ENCODE measurements around the gene C1orf105.

C1orf105 gene

GRCh38 chr1:172456344-172456769 is 35.9 kb downstream of the C1orf105 start:
- no peak for TF ChIP-seq CTCF (IDR thresholded peaks at IDR 0.05; ENCODE audit: extremely low read depth, missing control alignments)
- no peak for DNase-seq (ENCODE audit: low spot score)

GRCh38 chr1:172457479-172458130 is 37.1 kb downstream of the C1orf105 start:
- TF ChIP-seq CTCF (IDR thresholded peaks at IDR 0.05; ENCODE audit: extremely low read depth, missing control alignments), result no peak
- no peak for DNase-seq (ENCODE audit: low spot score)

GRCh38 chr1:172460177-172460576 is 39.7 kb downstream of the C1orf105 start:
- no peak for DNase-seq (ENCODE audit: low spot score)
- no peak for TF ChIP-seq CTCF (IDR thresholded peaks at IDR 0.05; ENCODE audit: extremely low read depth, missing control alignments)

- TF ChIP-seq CTCF (IDR thresholded peaks at IDR 0.05; ENCODE audit: extremely low read depth, missing control alignments), result no peak
- no peak for DNase-seq (ENCODE audit: low spot score)
These were observed 40.4 kb downstream of the C1orf105 start for GRCh38 chr1:172460887-172461315.

- TF ChIP-seq CTCF (IDR thresholded peaks at IDR 0.05; ENCODE audit: extremely low read depth, missing control alignments), result no peak
- no peak for DNase-seq (ENCODE audit: low spot score)
These were observed 45.1 kb downstream of the C1orf105 start for GRCh38 chr1:172465617-172466016.

GRCh38 chr1:172466795-172467407 is 46.4 kb downstream of the C1orf105 start:
- no peak for DNase-seq (ENCODE audit: low spot score)
- TF ChIP-seq CTCF (IDR thresholded peaks at IDR 0.05; ENCODE audit: extremely low read depth, missing control alignments), result no peak

- TF ChIP-seq CTCF (IDR thresholded peaks at IDR 0.05; ENCODE audit: extremely low read depth, missing control alignments), result no peak
- DNase-seq (ENCODE audit: low spot score), result no peak
These were observed 47.0 kb downstream of the C1orf105 start for GRCh38 chr1:172467446-172467845.

Data from GM20000 (cell line).